ENCODE measurements around the gene TANC1.

DNA sequence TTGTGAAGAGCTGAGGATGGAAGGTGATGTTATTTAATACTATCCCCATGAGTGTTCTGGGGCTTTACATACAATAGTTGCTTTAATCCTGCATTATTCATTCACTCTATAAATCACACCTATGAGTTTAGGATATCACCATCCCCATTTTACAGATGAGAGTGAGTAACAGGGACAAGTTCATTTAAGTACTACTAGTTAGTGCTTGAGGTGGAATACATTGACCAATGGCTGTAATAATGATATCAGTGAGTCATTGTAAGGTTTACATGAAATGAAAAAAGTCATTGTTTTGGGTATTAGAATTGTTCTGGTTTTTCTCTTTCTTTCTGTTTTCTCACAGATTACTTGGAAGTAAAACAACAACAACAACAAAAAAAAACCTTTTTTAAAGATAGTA is 42.5 kb downstream of the TANC1 start:
- TF ChIP-seq POLR2A (IDR thresholded peaks at IDR 0.05; ENCODE audit: low read depth, low read length) = no peak
- TF ChIP-seq TAF1 (IDR thresholded peaks at IDR 0.05; ENCODE audit: borderline replicate concordance, low read depth, low read length) = no peak

Measured in GM12892 (cell line).